Heart left ventricle (tissue), 16 donors: ENCODE measurements around the gene ADD2. TPM values are rescaled to one million over a fixed set of nuclear protein-coding genes. Genes with fewer than 3 reads are reported as not detected.

Experiments
- ATAC-seq, 4 donors: fragments of 200-7000 bp; cut with Tn5 transposase; one replicate each; pipeline ENCODE4 v1.9.1; 2020 to 2022; ENCODE audit warnings: moderate library complexity in 4 of 4, mild to moderate bottlenecking in 3 of 4, moderate number of reproducible peaks in 1 of 4
- DNase-seq, 5 donors: peaks; one replicate each; pipeline ENCODE4 v3.0.0-alpha.2; 2020
- H3K27ac ChIP-seq, 12 donors: fragments of 200-600 bp; sonication (generic) in 4 of 12; one replicate each; pipeline versions ENCODE4 v1.5.0 to v1.8.0; 2016 to 2022; ENCODE audit warnings: mild to moderate bottlenecking in 2 of 12
- H3K27me3 ChIP-seq, 9 donors: fragments of 200-600 bp; sonication (generic) in 2 of 9; one replicate each; pipeline versions ENCODE4 v1.5.1 to v1.8.0; 2016 to 2022; ENCODE audit warnings: mild to moderate bottlenecking in 3 of 9
- H3K36me3 ChIP-seq, 9 donors: fragments of 200-600 bp; sonication (generic) in 2 of 9; one replicate each; pipeline versions ENCODE4 v1.5.0 to v1.8.0; 2018 to 2022; ENCODE audit warnings: mild to moderate bottlenecking in 2 of 9
- H3K4me1 ChIP-seq, 12 donors: fragments of 200-600 bp; sonication (generic) in 4 of 12; one replicate each; pipeline versions ENCODE4 v1.5.0 to v1.8.0; 2016 to 2022; ENCODE audit warnings: mild to moderate bottlenecking in 3 of 12
- H3K4me3 ChIP-seq, 12 donors: fragments of 200-600 bp; sonication (generic) in 4 of 12; one replicate each; pipeline versions ENCODE4 v1.5.0 to v1.8.0; 2017 to 2022; ENCODE audit warnings: mild to moderate bottlenecking in 9 of 12, moderate library complexity in 4 of 12
- H3K9me3 ChIP-seq, 12 donors: fragments of 200-600 bp; sonication (generic) in 4 of 12; one replicate each; pipeline versions ENCODE4 v1.5.0 to v1.8.0; 2016 to 2022; ENCODE audit warnings: mild to moderate bottlenecking in 1 of 12
- CTCF ChIP-seq, 12 donors: fragments of 200-600 bp; sonication (generic) in 4 of 12; IDR thresholded peaks; one replicate each; pipeline versions ENCODE4 v1.5.0 to v1.8.0; 2018 to 2022; ENCODE audit warnings: antibody characterized with exemption in 12 of 12, mild to moderate bottlenecking in 5 of 12
- POLR2A ChIP-seq, 2 donors: fragments of 450-650 bp; IDR thresholded peaks; one replicate each; pipeline ENCODE4 v1.6.1; 2017; ENCODE audit warnings: antibody characterized with exemption in 2 of 2, mild to moderate bottlenecking in 2 of 2, moderate library complexity in 2 of 2
- WGBS, 4 donors: extraction: QIAGEN DNeasy Blood & Tissue Kit in 2 of 4; methylation state at CpG; one replicate each; pipeline versions ENCODE4 v1.1.5 to v1.1.7; 2013 to 2018; 5-methylcytosine and 5-hydroxymethylcytosine counted together
- intact Hi-C, 10 donors: fragments of 100-400 bp; cut with DNase I; formaldehyde crosslinking; loops; one replicate each; pipeline versions ENCODE4 v1.11.1 to v1.14.2; 2022
- polyA plus RNA-seq, 2 donors: library from polyadenylated mRNA; stranded (reverse); fragments of 200-250 nt; gene quantifications; one replicate each; pipeline ENCODE4 v1.2.3, GENCODE V29; 2013
- total RNA-seq, 9 donors: library from RNA; depleted of rRNA in 2 of 9; stranded (reverse); fragments of >200 nt in 2 of 9; fragmentation: NEBNext Ultra II Directional in 3 of 9; extraction: Animal tissue kit (Norgen Biotek cat#: 25700) in 3 of 9; gene quantifications; one replicate each; pipeline versions ENCODE4 v1.1.0 to v1.2.4, GENCODE V29; 2016 to 2023
- donor health status: ischemic (EF 13 %, LVEDD 7.1; RV severe dilation, severe dysfunction).
- donor health status: healthy with polysubstance abuse.
- donor health status: DM: no; HTN: yes; CAD: no.
- donor health status: DM: no; HTN: no; CAD: no.
- donor health status: ischemic (EF 25% LVEDD 6.9; RV normal size, moderate dysfunction).
- donor health status: ischemic (EF 25% LVEDD 5.7; RV mildly dilated, moderate dysfunction).
- donor health status: healthy.
- donor health status: DM: yes; HTN: yes; CAD: no.
- donor health status: ischemic (EF 35%, LVEDD 5.7; RV mildly dilated, moderate dysfunction).
- donor health status: nonischemic (EF 11% LVEDD 7.7; RV severe dilation, severe dysfunction).
- donor health status: DM: yes; HTN: yes; CAD: no.
- donor health status: PGD.
- donor health status: ischemic (EF 29% LVEDD 5.4; RV normal size, mild dysfunction).
- donor health status: nonischemic (EF 23%, LVEDD 6.1; RV moderate dilation, normal function).

ADD2 gene
- total and polyA plus RNA-seq, 11 donors, result 0.49 to 7.3 (median 3.0) TPM

GRCh38 chr2:70711191-70711590, 56.8 kb downstream of the ADD2 start:
- H3K36me3 ChIP-seq, result no peaks in the 10 kb centered on the region
- 86 to 100% (median 93%) methylated on average over 1 of the region's 1 CpG for WGBS, 4 donors
- intact Hi-C loops, result no loop called here
- DNase-seq, result no peak
- no peak overlapping the region for H3K4me3 ChIP-seq
- TF ChIP-seq POLR2A (IDR thresholded peaks at IDR 0.05) (no peak), CTCF (IDR thresholded peaks at IDR 0.05) (no peak)
- no peaks in the 10 kb centered on the region for H3K4me1 ChIP-seq
- H3K9me3 ChIP-seq, result no peaks in the 10 kb centered on the region
- ATAC-seq, result no peak
- H3K27me3 ChIP-seq, result no peaks in the 10 kb centered on the region
- no peak overlapping the region for H3K27ac ChIP-seq

GRCh38 chr2:70710038-70710690, 57.8 kb downstream of the ADD2 start:
- H3K27me3 ChIP-seq, result no peaks in the 10 kb centered on the region
- H3K27ac ChIP-seq, result no peak overlapping the region
- TF ChIP-seq CTCF (IDR thresholded peaks at IDR 0.05) (no peak), POLR2A (IDR thresholded peaks at IDR 0.05) (no peak)
- peak in 1 of 4 donors; percentile 26 for ATAC-seq
- DNase-seq, result no peak
- intact Hi-C loops, result no loop called here
- H3K4me1 ChIP-seq, result no peaks in the 10 kb centered on the region
- WGBS, 4 donors, result 85 to 93% (median 89%) methylated on average over 2 to 3 of the region's 3 CpGs
- no peak overlapping the region for H3K4me3 ChIP-seq
- H3K9me3 ChIP-seq, result no peaks in the 10 kb centered on the region
- H3K36me3 ChIP-seq, result no peaks in the 10 kb centered on the region

GRCh38 chr2:70709275-70710037, 58.5 kb downstream of the ADD2 start:
- H3K4me3 ChIP-seq, result no peak overlapping the region
- WGBS, 4 donors, result 76 to 84% (median 81%) methylated on average over 9 of the region's 9 CpGs
- TF ChIP-seq POLR2A (IDR thresholded peaks at IDR 0.05), result no peak
- no peak for TF ChIP-seq CTCF (IDR thresholded peaks at IDR 0.05)
- DNase-seq (no peak), ATAC-seq (no peak)
- no peak overlapping the region for H3K27ac ChIP-seq
- no peaks in the 10 kb centered on the region for H3K4me1 ChIP-seq
- H3K36me3 ChIP-seq, result no peaks in the 10 kb centered on the region
- H3K27me3 ChIP-seq, result no peaks in the 10 kb centered on the region
- no peaks in the 10 kb centered on the region for H3K9me3 ChIP-seq
- intact Hi-C loops, result no loop called here

GRCh38 chr2:70708376-70709199, 59.4 kb downstream of the ADD2 start:
- ATAC-seq (no peak), DNase-seq (no peak)
- WGBS, 4 donors, result 86 to 93% (median 88%) methylated on average over 3 of the region's 3 CpGs
- intact Hi-C loops, result loop anchor here in 1 of 10 donors (1.0 kb wide), 1 partner anchor 19 kb away; no protein-coding TSS in a partner anchor
- no peak for TF ChIP-seq POLR2A (IDR thresholded peaks at IDR 0.05)
- no peak for TF ChIP-seq CTCF (IDR thresholded peaks at IDR 0.05)
- Histone ChIP-seq H3K36me3 (no peaks in the 10 kb centered on the region), H3K4me1 (no peaks in the 10 kb centered on the region), H3K27me3 (no peaks in the 10 kb centered on the region), H3K9me3 (no peaks in the 10 kb centered on the region), H3K4me3 (no peak overlapping the region), H3K27ac (no peak overlapping the region)
